HL-60/S4 treated with phorbol 12-myristate 13-acetate at 8.2 ng/mL for 4 days and 3 days (cell line): Measurements from ENCODE around the gene CHCHD6.

Experiments used
- in situ Hi-C: fragments of 300-500 bp; cut with MboI; formaldehyde crosslinking; loops from 2 replicates; pipeline ENCODE4 v1.15.0; 2022; ENCODE audit warnings: low sequenced_read_pairs

CHCHD6 gene, protein sequence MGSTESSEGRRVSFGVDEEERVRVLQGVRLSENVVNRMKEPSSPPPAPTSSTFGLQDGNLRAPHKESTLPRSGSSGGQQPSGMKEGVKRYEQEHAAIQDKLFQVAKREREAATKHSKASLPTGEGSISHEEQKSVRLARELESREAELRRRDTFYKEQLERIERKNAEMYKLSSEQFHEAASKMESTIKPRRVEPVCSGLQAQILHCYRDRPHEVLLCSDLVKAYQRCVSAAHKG

DNA sequence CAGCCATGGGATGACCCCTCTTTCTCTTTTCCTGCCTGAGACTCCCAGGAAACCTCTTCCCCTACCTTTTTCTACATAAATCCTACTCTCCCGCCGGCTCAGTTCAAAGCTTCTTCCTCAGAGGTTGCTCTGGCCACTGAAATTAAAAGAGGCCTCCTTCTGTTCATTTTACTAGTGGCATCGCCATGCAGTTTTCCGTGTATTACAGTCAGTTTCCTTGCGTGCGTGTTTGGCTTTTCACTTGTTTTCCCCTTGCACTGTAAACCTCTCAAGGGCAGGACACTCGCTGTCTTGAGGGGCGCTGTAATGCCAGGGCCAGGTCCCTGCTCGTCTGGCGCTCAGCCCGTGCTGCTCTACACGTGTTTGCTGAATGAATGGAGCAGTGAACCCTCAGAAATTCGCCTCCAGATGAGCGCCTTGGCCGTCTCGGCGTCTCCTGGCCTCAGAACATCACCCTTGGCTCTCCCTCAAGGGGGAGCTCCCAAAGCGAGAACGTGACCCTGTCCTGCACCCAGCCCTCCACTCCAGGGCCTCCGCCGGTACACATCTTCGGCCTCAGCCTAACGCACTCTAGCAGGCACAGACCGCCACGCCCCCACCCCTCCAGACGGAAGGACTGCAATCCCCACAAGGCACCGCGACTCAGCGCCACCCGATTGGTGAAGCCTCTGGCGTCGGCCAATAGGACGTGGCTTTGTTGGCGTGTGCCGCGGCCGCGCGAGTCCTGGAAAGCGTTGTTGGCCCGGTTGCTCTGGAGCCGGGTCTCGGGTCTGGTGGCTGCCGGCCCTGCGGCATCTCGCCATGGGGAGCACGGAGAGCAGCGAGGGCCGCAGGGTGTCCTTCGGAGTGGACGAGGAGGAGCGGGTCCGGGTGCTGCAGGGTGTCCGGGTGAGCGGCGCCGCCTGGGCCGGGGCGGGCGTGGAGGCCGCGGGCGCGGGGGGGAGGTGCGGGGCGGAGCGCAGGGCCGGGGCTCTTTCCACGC is at the start of gene CHCHD6:
TSS of gene CHCHD6 (plus strand) at position 729 of the 982 bp plus-strand sequence. CDS start at position 802, 73 bp downstream.
- in situ Hi-C loops = no loop called here

DNA sequence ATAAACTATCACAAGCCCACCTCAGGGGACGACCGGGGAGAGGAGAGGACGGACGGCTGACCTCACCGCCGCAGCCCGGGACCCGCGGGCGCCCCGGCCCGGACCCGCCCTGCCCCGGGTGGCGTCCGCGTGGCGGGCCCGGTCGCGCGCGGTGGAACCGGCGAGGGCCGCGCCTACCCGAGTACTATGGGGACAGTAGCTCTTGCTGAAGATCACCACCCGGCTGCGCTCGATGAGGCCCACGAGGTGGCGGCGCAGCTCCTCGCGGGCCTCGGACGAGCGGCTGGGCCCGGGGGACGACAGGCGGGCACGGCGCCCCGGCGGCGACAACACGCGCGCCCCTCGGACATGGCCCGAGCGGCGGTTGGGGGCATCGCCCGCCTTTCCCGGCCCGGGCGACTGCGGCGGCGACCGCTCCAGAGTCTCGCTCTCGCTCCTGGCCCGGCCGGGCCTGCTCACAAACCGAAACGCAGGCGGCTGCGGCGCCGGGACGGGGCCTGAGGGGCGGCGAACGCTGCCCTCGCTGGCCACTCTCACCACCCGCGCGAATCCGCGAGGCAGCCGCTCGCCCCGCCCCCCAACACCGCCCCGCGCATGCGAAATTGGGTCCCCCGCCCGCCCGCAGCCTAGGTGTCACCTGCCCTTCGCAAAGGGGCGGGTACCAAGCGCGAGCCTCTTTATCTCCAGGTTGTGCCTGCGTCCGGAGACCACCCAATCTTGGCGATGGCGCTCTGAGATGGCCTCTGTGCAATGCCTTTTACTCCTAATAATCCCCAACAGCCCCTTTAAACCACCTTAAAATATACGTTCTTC is 49.3 kb upstream of the CHCHD6 start, which contains the start of gene TXNRD3:
TSS of gene TXNRD3 (minus strand) at position 554 of the 813 bp plus-strand sequence.
- in situ Hi-C loops = no loop called here

DNA sequence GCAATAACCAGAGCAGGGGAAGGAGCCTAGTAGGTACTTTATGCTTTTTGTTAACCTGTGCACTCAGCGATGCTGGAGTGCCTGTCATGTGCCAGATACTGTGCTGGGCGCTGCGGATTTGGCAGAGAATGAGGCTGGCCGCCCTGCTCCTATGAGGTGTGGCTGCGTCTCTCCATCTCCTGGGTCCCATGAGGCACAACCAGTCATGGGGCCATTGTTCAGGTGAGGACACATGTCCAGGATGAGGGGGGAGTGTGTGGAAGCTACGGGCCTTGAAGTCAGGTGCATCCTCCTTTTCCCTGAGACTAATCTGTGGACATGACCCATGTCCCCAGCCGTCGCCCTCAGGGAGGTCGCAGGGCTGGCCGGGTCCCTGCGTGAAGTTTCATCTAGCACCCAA is 48.2 kb upstream of the CHCHD6 start:
- in situ Hi-C loops = no loop called here

DNA sequence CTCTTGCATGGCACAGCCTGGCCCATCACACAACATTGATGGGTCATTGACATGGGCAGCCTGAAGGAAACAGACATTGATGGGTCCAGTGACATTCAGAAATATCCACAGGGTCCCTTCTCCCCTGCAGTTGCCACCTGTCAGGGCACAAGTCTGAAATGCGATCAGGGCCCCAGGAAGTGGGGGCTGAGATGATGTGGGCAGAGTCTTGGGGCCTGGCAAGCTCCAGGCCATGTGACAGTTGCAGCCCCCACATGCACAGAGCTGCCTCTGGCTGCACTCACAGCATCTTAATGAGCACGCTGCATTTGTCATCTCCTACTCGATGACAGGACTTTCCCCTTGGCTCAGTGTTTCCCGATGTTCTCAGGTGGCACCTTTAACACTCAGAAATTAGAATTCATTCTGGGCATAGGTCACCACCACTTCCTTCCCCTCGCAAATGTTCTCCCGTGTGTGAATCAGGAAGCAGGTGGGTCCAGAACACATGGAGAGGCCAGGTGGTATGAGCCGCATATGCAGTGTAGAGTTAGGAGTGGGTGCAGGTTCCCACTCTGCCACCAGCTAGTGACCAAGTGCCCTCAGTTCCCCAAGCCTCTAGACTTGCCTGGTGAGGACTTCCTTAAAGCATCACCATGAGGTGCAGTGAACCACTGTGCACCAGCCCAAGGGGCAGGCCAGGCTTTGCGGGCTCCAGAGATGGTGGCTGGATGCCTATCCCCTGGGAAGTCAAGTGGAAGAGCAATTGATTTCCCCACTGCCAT is 47.5 kb upstream of the CHCHD6 start:
- in situ Hi-C loops = no loop called here

DNA sequence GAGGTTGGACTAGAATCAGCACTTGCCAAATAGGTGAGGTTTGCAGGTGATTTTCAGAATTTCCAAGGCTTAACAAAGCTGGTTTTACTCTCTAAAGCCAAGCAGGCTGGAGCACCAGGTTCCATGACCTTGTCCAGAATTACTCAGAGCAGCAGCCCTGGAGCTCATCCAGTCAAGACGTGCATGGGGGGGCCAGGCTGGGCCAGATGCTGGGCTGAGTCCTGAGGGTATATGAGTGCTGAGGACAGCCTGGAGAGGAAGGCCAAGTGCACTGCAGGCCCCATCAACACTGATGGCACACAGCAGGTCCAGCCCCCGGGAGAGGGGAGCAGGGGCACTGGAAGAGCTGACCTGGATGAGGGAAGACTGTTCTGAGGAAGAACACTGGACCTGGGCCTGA is 46.1 kb upstream of the CHCHD6 start:
- in situ Hi-C loops = no loop called here

DNA sequence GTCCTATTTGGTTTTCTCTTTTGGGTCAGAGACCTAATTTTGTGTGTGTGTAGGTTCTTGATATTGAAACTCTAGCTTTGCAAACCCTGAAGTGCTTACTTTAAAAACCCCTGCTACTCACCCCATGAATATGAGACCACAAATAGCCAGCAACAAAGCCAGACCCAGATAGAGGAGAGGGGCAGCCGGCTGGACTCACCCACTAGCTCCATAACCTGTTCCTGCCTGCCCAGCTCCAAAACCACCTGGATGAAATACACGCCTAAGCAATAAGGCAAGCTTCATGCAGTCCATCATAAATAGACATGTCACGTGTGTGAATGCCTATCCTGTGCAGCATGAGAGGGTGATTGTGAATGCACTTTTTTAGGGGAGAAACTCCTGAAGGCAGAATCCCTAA is 45.5 kb upstream of the CHCHD6 start:
- in situ Hi-C loops = no loop called here

DNA sequence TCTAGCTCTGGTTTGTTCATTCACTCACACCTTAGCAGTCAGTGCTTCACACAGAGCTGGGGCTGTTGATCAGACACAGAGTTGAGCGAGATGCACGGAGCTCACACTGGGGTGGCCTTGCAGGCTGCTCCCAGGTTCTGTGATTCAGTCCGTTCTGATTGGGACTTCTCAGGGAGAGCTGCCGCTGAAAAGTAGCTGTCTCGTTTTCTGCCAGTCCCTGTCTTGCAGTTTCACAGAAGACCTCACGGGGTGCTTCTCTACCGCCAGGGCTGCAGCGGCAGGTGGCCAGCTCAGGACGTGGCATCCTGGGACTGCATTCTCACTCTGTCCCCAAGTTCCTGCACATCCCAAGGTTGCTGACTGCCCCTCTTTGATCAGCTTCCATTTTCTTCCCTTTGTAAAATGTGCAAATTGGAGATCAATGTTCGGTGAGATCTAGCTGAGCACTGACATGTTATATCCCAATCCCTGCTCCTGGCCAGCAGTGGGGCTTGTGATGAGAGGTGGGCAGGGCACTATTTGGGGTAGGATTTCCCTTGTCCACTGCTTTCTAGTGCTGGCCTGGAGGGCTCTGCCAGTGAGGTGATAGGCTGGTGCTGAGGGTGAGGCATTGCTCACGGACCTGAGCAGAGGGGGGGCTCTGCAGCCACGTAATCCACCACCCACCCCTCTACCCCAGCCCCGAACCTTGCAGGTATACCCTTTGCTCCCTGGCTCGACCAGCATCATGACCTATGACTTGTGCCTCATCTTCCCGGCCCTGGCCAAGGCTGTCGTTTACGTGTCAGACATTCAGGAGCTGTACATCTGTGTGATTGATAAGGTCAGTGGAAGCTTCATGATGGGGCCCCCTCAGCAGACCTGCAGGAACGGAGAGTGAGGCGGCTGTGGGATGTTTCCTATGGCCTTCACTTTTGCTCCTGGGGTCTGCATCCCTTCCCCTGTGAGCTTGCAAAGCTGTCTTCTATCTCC is 43.8 kb upstream of the CHCHD6 start:
- in situ Hi-C loops = no loop called here

DNA sequence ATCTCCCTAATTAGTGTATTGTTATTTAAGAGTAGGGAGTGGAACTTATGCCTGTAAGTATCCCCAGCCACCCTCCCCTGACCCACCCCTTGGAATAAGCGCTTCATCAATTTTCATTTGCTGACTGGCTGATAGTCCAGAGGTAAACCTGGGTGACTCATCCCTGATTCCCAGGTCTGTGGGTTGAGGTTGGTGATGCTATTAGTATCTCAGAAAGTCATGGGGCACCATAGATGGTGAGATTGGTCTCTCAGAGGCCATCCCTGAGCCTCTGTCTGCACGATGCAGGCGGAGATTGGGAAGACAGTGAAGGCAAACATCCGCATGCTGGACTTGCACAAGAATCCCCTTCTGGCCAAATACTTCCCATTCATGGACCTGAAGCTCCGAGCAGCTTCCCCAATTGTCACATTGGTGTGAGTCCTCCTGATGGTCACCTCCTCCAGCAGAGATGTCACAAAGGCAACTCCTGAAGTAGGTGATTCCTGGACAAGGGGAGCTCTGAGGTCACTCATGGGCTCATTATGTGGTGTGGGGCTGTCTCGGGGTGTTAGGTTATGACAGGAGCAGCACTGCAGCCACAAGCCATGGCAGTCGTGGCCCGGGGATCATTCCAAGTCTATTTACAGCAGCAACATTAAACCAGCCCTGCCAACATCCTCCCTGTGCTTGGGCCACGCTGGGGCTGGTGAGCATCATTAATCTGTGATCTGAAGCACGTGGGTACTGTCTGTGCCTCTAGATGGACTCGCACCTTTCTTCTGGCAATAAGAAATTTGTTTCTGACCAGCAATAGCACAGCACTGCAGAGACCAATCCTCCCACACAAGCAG is 42.3 kb upstream of the CHCHD6 start:
- in situ Hi-C loops = no loop called here

DNA sequence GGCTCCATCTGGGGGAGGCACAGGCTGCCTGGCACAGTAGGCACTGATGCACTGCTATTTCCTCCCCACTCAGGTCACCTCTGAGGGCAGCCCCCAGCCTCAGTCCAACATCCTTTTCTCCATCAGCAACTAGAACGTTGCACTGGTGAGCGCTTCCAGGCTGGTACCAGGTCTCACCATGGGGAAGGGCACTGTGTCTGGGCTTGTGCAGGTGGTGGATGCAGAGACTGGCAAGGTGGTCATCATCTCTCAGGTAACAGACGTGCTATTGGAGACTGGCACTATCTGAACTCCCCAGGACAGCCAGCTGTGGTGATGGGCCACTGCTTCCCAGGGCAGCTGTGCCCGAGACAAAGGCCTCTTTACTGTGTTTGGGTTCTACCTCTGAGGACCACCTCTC is 40.8 kb upstream of the CHCHD6 start:
- in situ Hi-C loops = no loop called here

DNA sequence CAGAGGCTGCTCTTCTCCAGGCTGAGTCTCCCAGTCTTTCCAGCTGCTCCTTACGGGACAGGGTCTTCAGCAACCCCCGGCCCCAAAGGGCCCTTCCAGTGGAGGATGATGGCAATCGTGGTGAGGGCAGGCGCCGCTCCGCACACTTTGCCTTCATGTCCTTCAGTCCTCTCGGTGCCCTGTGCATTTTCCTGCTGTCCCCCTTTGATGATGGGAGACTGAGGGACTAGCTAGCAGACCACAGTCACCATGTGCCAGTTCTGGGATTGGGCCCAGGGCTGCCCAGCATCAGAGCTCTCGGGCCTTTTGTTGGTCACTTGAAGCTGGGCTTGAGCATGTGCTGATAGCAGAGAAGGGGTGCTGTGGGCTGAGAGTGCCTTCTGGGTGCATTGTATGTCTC is 40.3 kb upstream of the CHCHD6 start:
- in situ Hi-C loops = no loop called here

DNA sequence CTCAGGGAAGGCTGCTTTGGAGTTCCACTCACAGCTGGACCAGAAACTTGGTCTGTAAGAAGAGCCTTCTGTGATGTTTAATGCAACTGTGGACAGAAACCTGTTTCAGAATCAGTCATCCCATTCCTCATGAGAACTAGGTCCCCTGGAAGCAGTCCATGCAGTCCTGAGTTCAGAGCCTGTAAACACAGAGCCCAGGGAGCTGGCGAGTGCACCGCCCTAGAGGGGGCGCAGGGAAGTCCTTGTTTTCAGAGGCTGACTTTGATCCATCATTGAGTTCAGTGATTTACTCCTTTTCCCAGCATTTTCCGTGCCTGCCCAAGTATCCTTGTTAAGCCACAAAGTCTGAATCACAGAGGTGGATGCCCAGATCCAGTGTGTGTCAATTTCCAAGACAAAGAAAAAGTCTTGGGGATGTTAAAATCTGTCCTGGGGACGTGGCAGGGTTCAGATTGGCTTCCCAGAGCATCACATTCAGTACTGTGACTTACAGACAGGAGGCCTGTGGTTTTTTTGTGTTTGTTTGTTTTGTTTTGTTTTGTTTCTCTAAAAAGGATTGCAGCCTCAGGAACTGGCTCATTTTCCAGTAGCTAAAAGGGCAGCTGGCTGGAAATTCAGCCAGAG is 39.3 kb upstream of the CHCHD6 start:
- in situ Hi-C loops = no loop called here

DNA sequence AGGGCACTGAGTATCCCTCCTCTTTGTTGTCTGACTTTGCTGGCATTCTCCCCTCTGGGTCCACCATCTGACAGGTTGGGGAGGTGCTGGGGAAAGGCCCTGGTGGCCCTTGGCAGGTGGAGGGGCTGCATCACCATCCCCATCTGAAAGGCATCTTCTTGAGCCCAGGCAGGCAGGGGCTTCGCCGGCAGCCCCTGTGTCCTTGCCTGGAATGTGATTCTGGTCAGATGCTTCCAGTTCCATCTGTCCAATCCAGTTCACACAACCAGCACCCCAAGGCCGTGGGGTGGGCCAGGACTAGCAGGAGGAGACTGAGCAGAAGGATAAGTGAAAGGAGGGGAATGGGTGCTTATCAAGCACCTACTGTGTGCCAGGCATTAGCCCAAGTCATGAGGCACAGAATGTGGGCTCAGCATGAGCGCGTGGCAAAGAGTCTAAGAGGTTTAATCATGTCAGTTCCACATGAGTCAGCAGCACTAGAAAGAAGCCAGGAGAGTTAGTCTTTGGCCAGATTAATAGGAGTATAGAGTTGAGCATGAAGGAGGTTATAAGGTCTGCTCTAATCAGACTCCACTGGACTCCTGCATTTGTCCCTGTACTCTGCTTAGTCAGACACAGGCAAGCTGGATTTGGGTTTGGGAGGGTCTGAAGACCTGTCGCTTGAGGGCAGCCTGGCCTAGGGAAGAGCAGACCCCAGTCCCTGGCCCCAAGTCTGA is 38.7 kb upstream of the CHCHD6 start:
- in situ Hi-C loops = no loop called here

DNA sequence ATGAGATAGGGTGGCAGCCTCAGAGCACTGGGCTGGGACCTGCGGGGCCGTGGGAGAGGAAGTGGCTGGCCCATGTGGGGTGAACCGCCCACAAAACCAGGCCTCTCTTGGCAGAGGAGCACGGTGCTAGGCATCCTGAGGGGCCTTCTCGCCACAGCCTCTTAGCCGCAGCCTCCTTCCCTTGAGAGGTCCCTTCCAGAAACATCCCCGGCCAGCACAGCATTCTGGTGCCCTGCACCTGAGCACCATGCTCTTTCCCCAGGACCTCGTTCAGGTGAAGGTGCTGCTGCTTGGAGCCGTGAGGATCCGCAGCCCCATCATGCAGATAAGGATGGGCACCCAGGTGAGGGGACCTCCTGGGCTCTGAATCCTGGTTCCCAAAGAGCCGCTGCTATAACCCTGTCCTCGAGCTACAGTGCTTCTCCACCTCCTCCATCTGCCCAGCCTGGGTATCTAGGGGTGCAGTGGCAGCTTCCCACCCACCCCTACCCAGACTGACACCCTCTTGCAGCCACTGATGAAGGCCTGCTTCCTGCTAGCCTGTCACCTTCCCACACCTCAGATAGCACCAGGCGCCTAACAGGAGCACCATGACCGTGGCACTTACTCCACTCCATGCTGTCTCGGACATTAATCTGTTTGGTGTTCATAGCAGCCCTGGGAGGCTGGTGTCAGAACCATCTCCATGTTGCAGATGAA is 37.9 kb upstream of the CHCHD6 start:
- in situ Hi-C loops = no loop called here

DNA sequence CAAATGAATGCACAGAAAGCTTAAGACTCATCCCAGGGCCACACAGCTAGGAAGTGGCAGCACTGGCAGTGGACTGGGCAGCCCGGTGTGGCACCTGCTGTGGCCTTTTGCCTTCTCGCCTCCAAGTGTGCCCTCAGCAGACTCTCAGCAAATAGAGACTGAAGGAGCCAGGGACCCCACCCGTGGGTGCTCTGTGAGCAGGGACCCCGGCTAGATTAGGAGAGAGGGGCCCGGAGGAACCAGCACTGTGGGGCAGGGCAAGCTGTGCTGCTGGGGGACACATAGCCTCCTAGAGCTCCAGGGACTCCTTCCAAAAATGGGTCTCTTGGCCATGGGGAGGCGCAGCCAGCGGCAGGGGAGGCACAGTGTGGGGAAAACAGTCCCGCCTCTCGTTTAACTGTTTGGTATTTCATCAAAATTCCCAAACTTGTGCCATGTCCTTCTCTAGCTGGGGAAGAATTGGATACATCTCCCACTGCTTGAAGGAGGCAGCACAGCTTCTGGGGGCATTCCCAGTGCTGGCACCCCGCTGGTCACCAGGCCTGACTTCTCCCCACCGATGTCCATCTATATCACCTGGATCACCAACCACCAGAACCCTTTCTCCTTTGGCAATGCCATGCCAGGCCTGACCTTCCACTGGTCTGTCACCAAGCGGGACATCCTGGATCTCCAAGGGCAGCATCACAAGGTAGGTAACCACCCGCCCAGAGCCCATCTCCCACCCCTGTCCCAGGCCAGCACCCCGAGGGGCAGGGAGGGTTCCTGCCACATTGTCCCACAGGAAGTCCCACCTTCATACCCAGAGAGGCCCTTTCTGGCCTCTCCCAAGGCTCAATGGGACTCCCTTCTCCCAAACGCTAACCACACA is 37.1 kb upstream of the CHCHD6 start:
- in situ Hi-C loops = no loop called here

DNA sequence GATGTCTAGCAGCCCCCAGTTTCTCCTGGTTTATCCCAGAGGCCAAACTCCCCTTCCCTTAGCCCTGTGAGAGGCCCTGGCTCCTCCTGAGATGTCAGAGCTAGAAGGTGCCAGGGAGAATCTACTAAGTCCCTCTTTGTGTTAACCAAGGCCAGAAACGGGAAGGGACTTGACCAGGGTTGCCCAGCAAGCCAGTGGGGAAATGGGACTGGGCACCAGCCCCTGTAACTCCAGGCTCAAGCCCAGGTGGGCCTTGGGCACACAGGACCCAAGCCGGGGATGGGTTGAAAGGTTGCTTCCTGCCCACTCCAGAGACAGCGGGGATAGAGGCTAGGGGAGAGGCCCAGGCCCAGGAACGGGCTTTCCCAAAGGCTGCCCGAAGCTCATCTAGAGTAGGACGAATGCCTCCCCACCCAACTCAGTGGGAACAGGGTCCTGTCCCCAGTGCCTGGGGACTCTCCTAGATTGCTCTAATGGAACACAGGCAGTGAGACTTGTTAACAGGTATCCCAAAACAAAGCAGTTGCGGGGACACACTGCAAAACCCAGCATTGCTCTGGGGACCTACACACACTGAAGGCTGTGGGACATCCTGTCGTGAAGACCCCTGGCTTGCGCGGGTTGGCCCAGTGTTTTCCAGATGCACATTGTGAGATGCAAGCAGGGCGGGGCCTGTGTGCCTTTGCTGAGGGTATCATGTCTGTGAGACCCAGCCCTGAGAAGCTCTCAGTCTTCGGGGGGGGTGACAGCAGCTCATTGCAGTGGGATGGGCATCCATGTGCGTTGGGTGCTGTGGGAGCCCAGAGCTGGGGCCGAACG is 36.2 kb upstream of the CHCHD6 start:
- in situ Hi-C loops = no loop called here
